GM12872 (cell line): Measurements from ENCODE around the gene SLC41A3.

ENCODE experiments used
- TF ChIP-seq, protein P1 (sequence below): IDR thresholded peaks from 3 replicates; pipeline ENCODE4 v1.5.1; 2011; ENCODE audit warnings: low read depth, mild to moderate bottlenecking, low read length, moderate library complexity; ENCODE audit not compliant: insufficient read depth

SLC41A3 gene

DNA sequence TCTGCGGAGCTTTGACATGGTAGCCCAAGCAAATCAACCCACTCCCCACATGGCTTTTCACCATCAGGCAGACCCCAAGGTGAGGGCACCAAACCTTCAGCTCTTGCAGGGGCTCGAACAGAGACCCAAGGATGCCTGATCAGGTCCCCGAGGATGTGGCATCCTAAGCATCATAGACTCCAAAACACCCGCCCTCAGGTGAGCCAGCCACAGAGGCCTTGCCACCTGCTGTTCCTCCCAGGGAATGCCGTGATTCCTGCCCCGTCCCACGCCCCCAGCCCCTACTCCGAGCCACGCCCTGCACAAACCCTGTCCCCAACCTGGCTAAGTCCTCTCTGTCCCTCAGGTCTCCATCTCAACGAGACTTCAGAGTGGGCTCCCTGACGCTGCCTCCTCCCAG, 34.7 kb upstream of the SLC41A3 start:
- TF ChIP-seq, protein P1, sequence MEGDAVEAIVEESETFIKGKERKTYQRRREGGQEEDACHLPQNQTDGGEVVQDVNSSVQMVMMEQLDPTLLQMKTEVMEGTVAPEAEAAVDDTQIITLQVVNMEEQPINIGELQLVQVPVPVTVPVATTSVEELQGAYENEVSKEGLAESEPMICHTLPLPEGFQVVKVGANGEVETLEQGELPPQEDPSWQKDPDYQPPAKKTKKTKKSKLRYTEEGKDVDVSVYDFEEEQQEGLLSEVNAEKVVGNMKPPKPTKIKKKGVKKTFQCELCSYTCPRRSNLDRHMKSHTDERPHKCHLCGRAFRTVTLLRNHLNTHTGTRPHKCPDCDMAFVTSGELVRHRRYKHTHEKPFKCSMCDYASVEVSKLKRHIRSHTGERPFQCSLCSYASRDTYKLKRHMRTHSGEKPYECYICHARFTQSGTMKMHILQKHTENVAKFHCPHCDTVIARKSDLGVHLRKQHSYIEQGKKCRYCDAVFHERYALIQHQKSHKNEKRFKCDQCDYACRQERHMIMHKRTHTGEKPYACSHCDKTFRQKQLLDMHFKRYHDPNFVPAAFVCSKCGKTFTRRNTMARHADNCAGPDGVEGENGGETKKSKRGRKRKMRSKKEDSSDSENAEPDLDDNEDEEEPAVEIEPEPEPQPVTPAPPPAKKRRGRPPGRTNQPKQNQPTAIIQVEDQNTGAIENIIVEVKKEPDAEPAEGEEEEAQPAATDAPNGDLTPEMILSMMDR: no peak

DNA sequence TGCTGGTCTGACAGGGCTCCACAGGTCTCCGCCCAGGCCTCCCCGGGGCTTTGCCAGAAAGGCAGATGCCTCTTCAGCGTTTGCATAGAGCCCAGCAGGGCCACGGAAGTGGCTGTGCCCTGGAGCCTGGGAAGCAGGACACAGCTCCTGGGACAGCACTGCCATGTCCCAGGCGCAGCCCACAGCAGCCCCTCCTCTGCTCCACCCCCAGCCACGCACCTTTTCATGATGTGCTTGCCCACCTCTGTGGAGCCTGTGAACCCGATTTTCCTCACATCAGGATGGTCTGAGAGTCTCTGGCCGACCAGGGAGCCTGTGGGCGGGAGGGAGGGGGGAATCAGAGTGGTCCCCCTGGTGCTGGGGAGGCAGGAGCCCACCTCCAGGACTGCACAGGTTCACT, 33.9 kb upstream of the SLC41A3 start:
- TF ChIP-seq, protein P1: no peak

DNA sequence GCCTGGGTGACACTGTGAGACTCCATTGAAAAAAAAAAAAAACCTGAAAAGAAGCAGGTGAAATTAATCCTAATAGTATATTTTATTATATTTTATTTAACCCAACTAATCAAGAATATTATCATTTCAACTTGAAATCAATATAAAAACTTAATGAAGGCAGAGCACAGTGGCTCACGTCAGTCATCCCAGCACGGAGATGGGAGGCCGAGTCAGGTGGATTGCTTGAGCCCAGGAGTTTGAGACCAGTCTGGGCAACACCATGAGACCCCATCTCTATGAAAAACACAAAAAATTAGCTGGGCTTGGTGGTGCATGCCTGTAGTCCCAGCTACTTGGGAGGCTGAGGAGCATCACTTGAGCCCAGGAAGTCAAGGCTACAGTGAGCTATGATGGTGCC, 33.3 kb upstream of the SLC41A3 start:
- TF ChIP-seq, protein P1: no peak

DNA sequence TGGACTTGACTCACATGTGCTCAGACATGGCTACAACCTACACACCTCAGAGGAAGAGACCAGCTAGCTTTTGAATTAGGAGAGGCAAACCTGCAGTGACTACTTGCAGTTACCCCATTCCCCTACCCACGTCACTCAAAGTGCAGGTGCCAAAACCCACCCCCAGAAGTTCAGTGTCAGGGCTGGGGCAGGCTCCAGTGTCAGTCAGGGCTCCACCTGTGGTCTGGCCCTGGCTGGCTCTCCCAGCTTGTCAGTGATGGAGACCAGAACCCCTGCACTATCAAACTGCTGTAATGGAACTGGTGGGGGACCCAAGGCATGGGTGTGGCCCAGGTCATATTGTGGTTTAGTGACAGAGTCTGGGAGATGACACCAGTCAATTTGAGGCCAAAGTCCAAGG, 32.6 kb upstream of the SLC41A3 start:
- TF ChIP-seq, protein P1: no peak

DNA sequence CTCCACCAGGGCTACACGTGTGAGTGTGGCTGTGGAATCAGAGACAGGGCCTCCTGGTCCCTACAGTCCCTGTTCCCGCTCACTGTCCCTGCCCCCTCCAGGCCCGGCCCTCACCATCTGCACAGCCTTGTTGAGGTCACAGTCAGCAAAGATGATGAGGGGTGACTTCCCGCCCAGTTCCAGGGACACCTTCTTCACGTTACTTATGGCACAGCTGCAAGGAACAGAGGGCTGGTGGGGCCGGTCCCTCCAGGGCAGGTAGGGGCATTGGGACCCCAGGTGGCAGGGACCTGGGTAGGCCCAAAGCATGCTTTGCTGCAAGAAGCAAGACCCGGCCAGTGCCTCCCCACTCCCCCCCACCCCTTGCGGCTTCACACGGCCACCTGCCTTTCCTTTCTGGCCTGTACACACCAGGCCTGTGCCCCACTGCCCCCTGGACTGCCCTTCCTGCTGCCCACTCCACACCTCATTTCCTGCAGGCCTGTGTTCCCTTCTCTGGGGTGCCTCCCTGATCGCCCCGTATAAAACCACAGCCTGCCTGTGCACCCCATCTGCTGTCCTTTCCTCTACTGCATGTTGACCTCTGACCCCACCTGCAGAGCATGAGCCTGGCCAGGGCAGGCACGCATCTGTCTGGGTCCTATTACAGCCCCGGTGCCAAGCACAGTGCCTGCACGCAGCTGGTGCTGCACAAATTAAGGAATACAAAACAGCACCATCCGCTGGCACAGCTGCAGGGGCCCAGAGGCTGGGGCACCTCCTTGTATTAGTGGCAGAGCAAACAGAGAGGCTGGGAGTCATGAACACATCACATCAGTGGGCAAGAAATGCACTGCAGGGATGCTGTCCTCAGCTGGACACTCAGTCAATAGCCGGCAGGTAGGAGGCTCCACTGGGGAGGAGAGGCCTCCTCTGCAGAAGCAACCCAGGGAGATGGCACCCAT, 30.8 kb upstream of the SLC41A3 start:
- TF ChIP-seq, protein P1: no peak

DNA sequence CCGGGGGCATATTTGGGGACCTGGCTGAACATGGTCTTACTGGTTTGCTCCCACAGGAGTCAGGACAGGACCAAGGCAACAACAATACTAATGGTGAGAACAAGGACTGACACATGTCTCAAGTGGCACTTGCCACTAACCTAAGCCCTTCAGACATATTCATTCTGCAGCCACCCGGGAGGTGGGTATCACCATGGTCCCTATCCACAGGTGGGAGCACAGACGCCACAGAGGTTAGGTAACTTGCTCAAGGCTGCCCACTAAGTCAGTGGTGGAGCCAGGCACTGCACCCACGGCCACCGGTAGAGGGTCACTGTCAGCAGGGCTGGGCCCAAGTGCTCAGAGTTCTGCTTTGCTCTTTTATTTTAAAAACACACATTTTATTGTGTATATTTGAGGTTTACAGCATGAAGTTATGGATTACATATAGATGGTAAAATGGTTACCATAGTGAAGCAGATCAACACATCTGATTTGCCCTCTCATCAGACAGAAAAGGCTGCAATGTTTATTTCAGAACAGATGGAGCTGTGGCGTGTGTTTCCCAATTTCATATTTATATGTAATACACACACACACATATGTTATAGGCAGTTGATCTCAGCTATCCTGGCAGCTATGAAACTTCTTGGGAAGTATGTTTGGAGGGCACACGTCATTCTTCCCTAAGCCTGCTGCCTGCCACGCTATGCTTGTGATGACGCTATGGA, 30.0 kb upstream of the SLC41A3 start:
- TF ChIP-seq, protein P1: peak; percentile 59

DNA sequence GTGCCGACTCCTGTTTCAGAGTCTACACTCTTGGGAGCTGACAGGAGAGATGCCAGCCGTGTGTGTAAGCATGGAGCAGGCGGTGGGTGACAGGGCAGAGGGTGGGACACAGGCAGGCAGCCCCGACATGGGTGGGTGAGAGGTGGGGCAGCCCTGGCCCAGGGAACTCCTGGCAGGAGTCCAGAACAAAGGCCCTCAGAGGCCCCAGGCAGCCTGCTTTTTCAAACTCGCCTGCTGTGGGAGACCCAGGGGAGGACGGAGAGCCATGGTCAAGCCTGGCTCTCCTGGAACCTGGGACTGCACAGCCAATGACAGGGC, 29.3 kb upstream of the SLC41A3 start:
- TF ChIP-seq, protein P1: no peak
